ENCODE measurements around the gene ZNF280B.
"Not testable (repeated sequence)": the region's sequence is repeated elsewhere in the genome, so short reads cannot be mapped to it uniquely, and the experiment has no call there.

The ZNF280B gene

DNA sequence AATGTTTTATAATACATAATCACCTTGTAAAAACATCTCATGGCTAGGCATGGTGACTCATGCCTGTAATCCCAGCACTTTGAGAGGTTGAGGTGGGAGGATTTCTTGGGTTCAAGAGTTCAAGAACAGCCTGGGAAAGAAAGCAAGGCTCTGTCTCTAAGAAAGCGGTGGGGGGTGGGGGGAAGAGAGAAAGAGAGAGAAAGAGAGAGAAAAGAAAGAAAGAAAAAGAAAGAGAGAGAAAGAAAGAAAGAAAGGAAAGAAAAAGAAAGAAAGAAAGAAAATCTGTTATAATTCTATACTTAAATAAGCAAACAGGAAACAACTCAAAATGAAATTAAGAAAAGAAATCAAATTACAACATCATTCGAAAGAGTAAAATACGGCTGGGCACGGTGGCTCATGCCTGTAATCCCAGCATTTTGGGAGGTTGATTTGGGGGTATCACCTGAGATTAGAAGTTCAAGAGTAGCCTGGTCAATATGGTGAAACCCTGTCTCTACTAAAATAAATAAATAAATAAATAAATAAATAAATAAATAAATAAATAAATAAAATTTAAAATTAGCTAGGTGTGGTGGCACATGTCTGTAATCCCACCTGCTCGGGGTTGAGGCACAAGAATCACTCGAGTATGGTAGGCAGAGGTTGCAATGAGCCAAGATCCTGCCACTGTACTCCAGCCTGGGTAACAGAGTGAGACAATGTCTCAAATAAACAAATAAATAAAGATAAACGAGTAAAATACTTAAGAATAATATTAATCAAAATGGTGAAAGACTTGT, 65.4 kb downstream of the ZNF280B start:
- FAIRE-seq (no peak), DNase-seq (ENCODE audit: insufficient read length, low spot score) (no peak)

DNA sequence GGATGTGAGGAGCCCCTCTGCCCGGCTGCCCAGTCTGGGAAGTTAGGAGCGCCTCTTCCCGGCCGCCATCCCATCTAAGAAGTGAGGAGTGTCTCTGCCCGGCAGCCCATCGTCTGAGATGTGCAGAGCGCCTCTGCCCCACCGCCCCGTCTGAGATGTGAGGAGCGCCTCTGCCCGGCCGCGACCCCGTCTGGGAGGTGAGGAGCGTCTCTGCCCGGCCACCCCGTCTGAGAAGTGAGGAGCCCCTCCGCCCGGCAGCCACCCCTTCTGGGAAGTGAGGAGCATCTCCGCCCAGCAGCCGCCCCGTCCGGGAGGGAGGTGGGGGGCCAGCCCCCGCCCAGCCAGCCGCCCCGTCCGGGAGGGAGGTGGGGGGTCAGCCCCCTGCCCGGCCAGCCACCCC, 66.9 kb downstream of the ZNF280B start:
- not testable (repeated sequence) for FAIRE-seq; DNase-seq (ENCODE audit: insufficient read length, low spot score)

DNA sequence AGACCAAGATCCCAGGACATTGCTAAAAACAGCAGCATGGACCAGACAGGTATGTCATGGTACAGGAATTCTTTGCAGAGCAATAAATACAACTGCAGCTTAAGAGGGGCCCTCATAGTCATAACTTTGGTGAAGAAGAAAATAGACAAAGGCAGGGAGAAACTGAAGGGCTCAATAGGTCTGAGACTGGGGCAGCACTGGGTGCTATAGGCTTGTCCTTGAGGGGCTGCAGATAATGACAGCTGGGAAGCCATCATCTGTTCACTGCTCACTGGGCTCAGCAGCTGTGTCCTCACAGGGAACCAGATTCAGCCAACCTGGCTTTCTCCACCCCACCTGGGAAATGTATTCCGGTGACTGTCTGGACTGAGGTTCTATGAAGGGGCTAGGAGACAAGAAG, 68.4 kb downstream of the ZNF280B start:
- DNase-seq (ENCODE audit: insufficient read length, low spot score) (no peak), FAIRE-seq (no peak)
